Keratinocyte (primary cell): Measurements from ENCODE around the gene STX8.

Source experiments
- EZH2 ChIP-seq: IDR thresholded peaks from one replicate; pipeline ENCODE4 v1.6.1; 2012; ENCODE audit warnings: inconsistent platforms, mild to moderate bottlenecking, low read length, moderate library complexity
- TF ChIP-seq, protein P1 (sequence below), 3 experiments: IDR thresholded peaks in 1 of 3; conservative IDR thresholded peaks in 1 of 3; optimal IDR thresholded peaks in 1 of 3; 2 replicates in 2 of 3; 3 replicates in 1 of 3; pipeline versions ENCODE3 to v1.5.1; 2011; ENCODE audit warnings: low read length in 3 of 3, mild to moderate bottlenecking in 3 of 3, moderate library complexity in 2 of 3, control low read depth in 1 of 3, inconsistent platforms in 1 of 3; ENCODE audit not compliant: insufficient read depth in 2 of 3; ENCODE audit errors: extremely low read depth in 1 of 3

- TF ChIP-seq, protein P1, sequence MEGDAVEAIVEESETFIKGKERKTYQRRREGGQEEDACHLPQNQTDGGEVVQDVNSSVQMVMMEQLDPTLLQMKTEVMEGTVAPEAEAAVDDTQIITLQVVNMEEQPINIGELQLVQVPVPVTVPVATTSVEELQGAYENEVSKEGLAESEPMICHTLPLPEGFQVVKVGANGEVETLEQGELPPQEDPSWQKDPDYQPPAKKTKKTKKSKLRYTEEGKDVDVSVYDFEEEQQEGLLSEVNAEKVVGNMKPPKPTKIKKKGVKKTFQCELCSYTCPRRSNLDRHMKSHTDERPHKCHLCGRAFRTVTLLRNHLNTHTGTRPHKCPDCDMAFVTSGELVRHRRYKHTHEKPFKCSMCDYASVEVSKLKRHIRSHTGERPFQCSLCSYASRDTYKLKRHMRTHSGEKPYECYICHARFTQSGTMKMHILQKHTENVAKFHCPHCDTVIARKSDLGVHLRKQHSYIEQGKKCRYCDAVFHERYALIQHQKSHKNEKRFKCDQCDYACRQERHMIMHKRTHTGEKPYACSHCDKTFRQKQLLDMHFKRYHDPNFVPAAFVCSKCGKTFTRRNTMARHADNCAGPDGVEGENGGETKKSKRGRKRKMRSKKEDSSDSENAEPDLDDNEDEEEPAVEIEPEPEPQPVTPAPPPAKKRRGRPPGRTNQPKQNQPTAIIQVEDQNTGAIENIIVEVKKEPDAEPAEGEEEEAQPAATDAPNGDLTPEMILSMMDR (optimal IDR thresholded peaks at IDR 0.05 in 1 of 3, IDR thresholded peaks at IDR 0.05 in 1 of 3, conservative IDR thresholded peaks at IDR 0.05 in 1 of 3; ENCODE audit: extremely low read depth in 1 of 3, insufficient read depth in 2 of 3, low read length in 3 of 3) = no peak
- TF ChIP-seq EZH2 = no peak
These were observed 95.7 kb downstream of the STX8 start for GRCh38 chr17:9479964-9480363.
